HG03378 (cell line): ENCODE data around the gene RALGAPA2.

ENCODE experiments used
- ATAC-seq: cut with Tn5 transposase; IDR thresholded peaks from one replicate; pipeline ENCODE4 v1.9.1; 2021; ENCODE audit warnings: mild to moderate bottlenecking, moderate library complexity; ENCODE audit not compliant: unreplicated experiment

Gene RALGAPA2

GRCh38 chr20:20593447-20594170 lies 118.8 kb downstream of the RALGAPA2 start:
- no peak for ATAC-seq

GRCh38 chr20:20585146-20585545 lies 127.3 kb downstream of the RALGAPA2 start:
- ATAC-seq = no peak

- no peak for ATAC-seq
These were observed 129.7 kb downstream of the RALGAPA2 start for GRCh38 chr20:20582734-20583133.

- no peak for ATAC-seq
These were observed 132.3 kb downstream of the RALGAPA2 start for GRCh38 chr20:20580139-20580538.

- no peak for ATAC-seq
These were observed 133.6 kb downstream of the RALGAPA2 start for GRCh38 chr20:20578838-20579237.

- no peak for ATAC-seq
These were observed 138.6 kb downstream of the RALGAPA2 start for GRCh38 chr20:20573797-20574196.

- no peak for ATAC-seq
These were observed 141.2 kb downstream of the RALGAPA2 start for GRCh38 chr20:20571068-20571780.

- no peak for ATAC-seq
These were observed 143.7 kb downstream of the RALGAPA2 start for GRCh38 chr20:20568604-20569205.

- ATAC-seq = no peak
These were observed 144.7 kb downstream of the RALGAPA2 start for GRCh38 chr20:20567712-20568111.

- no peak for ATAC-seq
These were observed 145.9 kb downstream of the RALGAPA2 start for GRCh38 chr20:20566516-20566915.

GRCh38 chr20:20564279-20564678 lies 148.2 kb downstream of the RALGAPA2 start:
- ATAC-seq = no peak

GRCh38 chr20:20562507-20562906 lies 149.9 kb downstream of the RALGAPA2 start:
- no peak for ATAC-seq

GRCh38 chr20:20561841-20562240 lies 150.6 kb downstream of the RALGAPA2 start:
- peak; percentile 64 for ATAC-seq

GRCh38 chr20:20561172-20561571 lies 151.3 kb downstream of the RALGAPA2 start:
- ATAC-seq = no peak

- no peak for ATAC-seq
These were observed 155.0 kb downstream of the RALGAPA2 start for GRCh38 chr20:20557406-20557805.

- no peak for ATAC-seq
These were observed 156.6 kb downstream of the RALGAPA2 start for GRCh38 chr20:20555838-20556237.

GRCh38 chr20:20554951-20555350 lies 157.5 kb downstream of the RALGAPA2 start:
- ATAC-seq = no peak

GRCh38 chr20:20553541-20553940 lies 158.9 kb downstream of the RALGAPA2 start:
- ATAC-seq = no peak

GRCh38 chr20:20552076-20552475 lies 160.4 kb downstream of the RALGAPA2 start:
- no peak for ATAC-seq

GRCh38 chr20:20551409-20551808 lies 161.0 kb downstream of the RALGAPA2 start:
- ATAC-seq = no peak

GRCh38 chr20:20549704-20550103 lies 162.7 kb downstream of the RALGAPA2 start:
- ATAC-seq = no peak

- no peak for ATAC-seq
These were observed 163.2 kb downstream of the RALGAPA2 start for GRCh38 chr20:20549267-20549612.
